Stimulated activated CD4-positive, alpha-beta T cell treated with anti-CD3 and anti-CD28 coated beads, Interleukin-2, amount 100 ng/mL, for 24 hours (primary cell): ENCODE results near the gene ERRFI1.
"Not testable (repeated sequence)": the region's sequence is repeated elsewhere in the genome, so short reads cannot be mapped to it uniquely, and the experiment has no call there.

ENCODE experiments used
- DNase-seq, 2 donors: peaks; one replicate each; pipeline ENCODE4 v3.0.0-alpha.2; 2020

Gene ERRFI1

GRCh38 chr1:7963841-7964240, 62.3 kb downstream of the ERRFI1 start:
- DNase-seq: not testable (repeated sequence)

GRCh38 chr1:7963378-7963730, 62.8 kb downstream of the ERRFI1 start:
- not testable (repeated sequence) for DNase-seq

DNA sequence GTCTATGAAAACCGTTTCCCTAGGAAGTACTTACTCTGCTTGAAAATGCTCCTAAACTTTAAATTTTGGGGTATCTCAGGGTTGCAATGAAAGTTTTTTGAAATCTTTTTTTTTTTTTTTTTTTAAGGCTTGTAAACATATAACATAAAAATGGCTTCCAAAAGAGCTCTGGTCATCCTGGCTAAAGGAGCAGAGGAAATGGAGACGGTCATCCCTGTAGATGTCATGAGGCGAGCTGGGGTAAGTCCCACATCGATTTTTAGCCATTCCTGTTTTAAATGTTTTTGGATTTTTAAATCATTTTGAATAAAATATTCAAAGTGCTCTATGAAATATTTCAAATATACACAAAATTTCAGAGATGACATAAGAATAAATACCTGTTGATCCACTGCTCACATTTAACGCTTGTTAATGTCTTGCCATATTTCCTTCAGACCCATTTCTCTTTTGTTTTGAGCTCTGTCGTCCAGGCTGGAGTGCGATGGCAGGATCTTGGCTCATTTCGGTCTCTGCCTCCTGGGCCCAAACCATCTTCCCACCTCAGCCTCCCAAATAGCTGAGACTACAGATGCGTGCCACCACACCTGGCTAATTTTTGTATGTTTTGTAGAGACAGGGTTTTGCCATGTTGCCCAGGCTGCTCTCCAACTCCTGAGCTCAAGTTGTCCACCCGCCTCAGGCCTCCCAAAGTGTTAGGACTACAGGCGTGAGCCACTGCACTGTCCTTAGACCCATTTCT, 63.3 kb downstream of the ERRFI1 start:
- no peak for DNase-seq

DNA sequence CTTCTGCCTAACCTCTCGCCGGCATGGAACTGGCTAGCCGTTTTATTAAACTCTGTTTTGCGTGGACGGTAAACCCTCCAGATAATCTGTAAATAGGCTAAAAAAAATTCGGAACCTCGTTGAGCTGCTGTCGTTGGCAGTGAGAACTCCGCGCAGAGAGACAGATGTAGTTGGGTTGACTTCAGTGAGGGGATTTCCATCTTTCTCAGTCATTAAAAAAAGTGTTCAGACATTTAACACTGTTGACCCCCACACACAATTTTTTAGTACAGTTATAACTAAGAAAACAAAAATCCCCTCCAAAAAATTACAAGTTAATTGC, 64.1 kb downstream of the ERRFI1 start:
- no peak for DNase-seq
